Measurements from ENCODE around the gene EXOC6B. TPM values are rescaled to one million over a fixed set of nuclear protein-coding genes. Genes with fewer than 3 reads are reported as not detected.

Gene EXOC6B
- total and polyA plus RNA-seq, 2 of the 8 experiments (the other 6 are each of a cell fraction or from before 2014, with no cell fraction given), result 13.5 to 33.0 TPM

- DNase-seq (ENCODE audit: low read depth in 1 of 2, low spot score in 2 of 2) (peak in 1 of 2 experiments; percentile 92), FAIRE-seq (no peak)
- Histone ChIP-seq H2AFZ (ENCODE audit: low read length) (no peak overlapping the region), H4K8ac (ENCODE audit: extremely low read depth, insufficient read depth, low read length) (no peak overlapping the region), H3K23ac (ENCODE audit: insufficient read length) (no peak overlapping the region), H3K79me1 (ENCODE audit: low read depth, low read length) (no peaks in the 10 kb centered on the region), H2BK20ac (ENCODE audit: low read length) (no peak overlapping the region), H2BK120ac (replicated peaks; ENCODE audit: low read depth, low read length) (no peak overlapping the region), H3K18ac (ENCODE audit: extremely low read depth, low read length) (no peak overlapping the region), H3K4me3 (ENCODE audit: extremely low read depth in 1 of 4, insufficient read depth in 2 of 4, low read depth in 3 of 4, low read length in 4 of 4) (peak overlapping the region; percentile 34 to 68 (median 60)), H3K4me1 (replicated peaks in 1 of 4; ENCODE audit: control insufficient read depth in 3 of 4, insufficient read depth in 4 of 4, low read length in 3 of 4) (peaks cover 7 to 42% (median 24%) of the 10 kb centered on the region in 4 experiments), H3K4me2 (ENCODE audit: insufficient read depth in 1 of 2, low read depth in 2 of 2, low read length in 2 of 2) (peak overlapping the region; percentile 62 to 95), H4K20me1 (replicated peaks in 1 of 2; ENCODE audit: control insufficient read depth in 1 of 2, insufficient read depth in 2 of 2, low read length in 2 of 2) (peaks cover 4 to 10% of the 10 kb centered on the region in 2 experiments), H4K5ac (ENCODE audit: insufficient read length, low read depth, low read length) (no peak overlapping the region), H3K27ac (ENCODE audit: low read depth, low read length) (no peak overlapping the region), H3K23me2 (ENCODE audit: low read depth, low read length) (peaks cover 27% of the 10 kb centered on the region; the same call in 1 of the 2 replicates), H2BK12ac (ENCODE audit: low read depth, low read length) (no peak overlapping the region), H2BK15ac (ENCODE audit: low read length) (no peak overlapping the region), H3K9me3 (ENCODE audit: insufficient read depth in 2 of 2, low read depth in 1 of 2, low read length in 1 of 2) (no peaks in the 10 kb centered on the region; a peak in 1 of 4 replicates), H2BK5ac (ENCODE audit: low read depth, low read length) (no peak overlapping the region), H3K56ac (replicated peaks; ENCODE audit: insufficient read length, low read depth, low read length) (no peak overlapping the region), H3K79me2 (ENCODE audit: control insufficient read depth in 1 of 2, insufficient read depth in 2 of 2, low read length in 2 of 2) (no peaks in the 10 kb centered on the region), H3K27me3 (replicated peaks in 1 of 4; ENCODE audit: control insufficient read depth in 3 of 4, extremely low read depth in 1 of 4, insufficient read depth in 3 of 4, low read length in 3 of 4) (peaks cover 56 to 94% (median 85%) of the 10 kb centered on the region in 4 experiments), H3K36me3 (ENCODE audit: control insufficient read depth in 2 of 4, insufficient read depth in 4 of 4, low read length in 3 of 4) (no peaks in the 10 kb centered on the region), H3K9ac (replicated peaks in 1 of 4; ENCODE audit: extremely low read depth in 1 of 4, low read depth in 3 of 4, low read length in 3 of 4) (no peak overlapping the region), H2AK5ac (ENCODE audit: low read depth, low read length) (no peak overlapping the region), H3K4ac (replicated peaks; ENCODE audit: insufficient read length, low read depth, low read length) (no peak overlapping the region), H3K14ac (ENCODE audit: insufficient read length) (no peak overlapping the region), H4K91ac (replicated peaks; ENCODE audit: insufficient read length, low read length) (no peak overlapping the region)
- 2% methylated on average over 38 of the region's 63 CpGs; no CpG with 5 or more reads in 1 of the 2 experiments for WGBS, 2 experiments (ENCODE audit: extremely low coverage in 1 of 2, insufficient coverage in 1 of 2, insufficient read length in 1 of 2, insufficient replicate concordance in 2 of 2, low coverage in 1 of 2, low lambda C conversion rate in 2 of 2, missing lambda C conversion rate in 1 of 2)
- POLR2A ChIA-PET (ENCODE audit: partially characterized antibody), result interaction anchor here (1.1 kb wide), 1 partner anchor 81 kb away, joined by 3 read pairs; no protein-coding TSS in a partner anchor
- CTCF ChIA-PET (ENCODE audit: partially characterized antibody), result interaction anchor here (0.6 to 0.7 kb wide), 2 partner anchors 321 to 775 kb away, joined by 3 read pairs; no protein-coding TSS in a partner anchor
- TF ChIP-seq EGR1 (IDR thresholded peaks at IDR 0.05; ENCODE audit: borderline replicate concordance, low read depth, low read length) (no peak), BRCA1 (IDR thresholded peaks at IDR 0.05; ENCODE audit: low read depth, low read length) (no peak), CEBPB (IDR thresholded peaks at IDR 0.05; ENCODE audit: low read depth, low read length) (no peak), RFX5 (IDR thresholded peaks at IDR 0.05; ENCODE audit: borderline replicate concordance, low read depth, low read length) (no peak), KDM4A (IDR thresholded peaks at IDR 0.05; ENCODE audit: low read depth, low read length, severe bottlenecking) (peak; percentile 90), GABPA (IDR thresholded peaks at IDR 0.05; ENCODE audit: borderline replicate concordance, insufficient read depth, low read length) (0 out of 2 replicates have a peak, but pooled peaks have one; percentile 20), ATF2 (IDR thresholded peaks at IDR 0.05; ENCODE audit: low read length) (no peak), HDAC2 (IDR thresholded peaks at IDR 0.05; ENCODE audit: borderline replicate concordance in 1 of 2, low read depth in 2 of 2, low read length in 2 of 2) (peak in 1 of 2 experiments; percentile 26; a peak in 1 of 4 replicates), SUZ12 (IDR thresholded peaks at IDR 0.05; ENCODE audit: low read length) (no peak), JUND (IDR thresholded peaks at IDR 0.05; ENCODE audit: low read length) (no peak), SIX5 (IDR thresholded peaks at IDR 0.05; ENCODE audit: low read depth, low read length) (no peak)
Observed at GRCh38 chr2:72144632-72145288, 681.1 kb downstream of the EXOC6B start.
